Smooth muscle cell (in vitro differentiated cells): ENCODE data around the gene PCK2. TPM values are rescaled to one million over a fixed set of nuclear protein-coding genes. Genes with fewer than 3 reads are reported as not detected.

Source experiments
- DNase-seq: peaks from one replicate; lab custom pipeline; 2025; ENCODE audit not compliant: unreplicated experiment; lab: John Stamatoyannopoulos, UW
- H2AFZ ChIP-seq: fragments of 200-600 bp; sonication (generic); 2 replicates; pipeline ENCODE4 v1.6.0; 2016; ENCODE audit warnings: antibody characterized with exemption, low read depth, mild to moderate bottlenecking
- H3F3A ChIP-seq: fragments of 200-600 bp; sonication (generic); 2 replicates; pipeline ENCODE4 v1.6.0; 2017; ENCODE audit warnings: antibody characterized with exemption, low read depth
- H3K27ac ChIP-seq: fragments of 200-600 bp; sonication (generic); 2 replicates; pipeline ENCODE4 v1.5.1; 2016; ENCODE audit warnings: low read depth, mild to moderate bottlenecking
- H3K27me3 ChIP-seq: fragments of 200-600 bp; sonication (generic); 2 replicates; pipeline ENCODE4 v1.6.1; 2016; ENCODE audit warnings: low read depth, mild to moderate bottlenecking
- H3K36me3 ChIP-seq: fragments of 200-600 bp; sonication (generic); 2 replicates; pipeline ENCODE4 v1.5.1; 2016; ENCODE audit warnings: low read depth
- H3K4me1 ChIP-seq: fragments of 200-600 bp; sonication (generic); 2 replicates; pipeline ENCODE4 v1.5.1; 2016; ENCODE audit warnings: low read depth
- H3K4me2 ChIP-seq: fragments of 200-600 bp; sonication (generic); 2 replicates; pipeline ENCODE4 v1.6.0; 2016; ENCODE audit warnings: mild to moderate bottlenecking
- H3K4me3 ChIP-seq: fragments of 200-600 bp; sonication (generic); 2 replicates; pipeline ENCODE4 v1.5.1; 2016; ENCODE audit warnings: mild to moderate bottlenecking
- H3K79me2 ChIP-seq: fragments of 200-600 bp; sonication (generic); 2 replicates; pipeline ENCODE4 v1.6.0; 2016; ENCODE audit warnings: low read depth, mild to moderate bottlenecking
- H3K9ac ChIP-seq: fragments of 200-600 bp; sonication (generic); 2 replicates; pipeline ENCODE4 v1.6.0; 2016; ENCODE audit warnings: low read depth
- H3K9me3 ChIP-seq: fragments of 200-600 bp; sonication (generic); replicated peaks from 2 replicates; pipeline ENCODE4 v1.5.1; 2016; ENCODE audit warnings: low read depth
- H4K20me1 ChIP-seq: fragments of 200-600 bp; sonication (generic); 2 replicates; pipeline ENCODE4 v1.6.0; 2016; ENCODE audit warnings: low read depth
- WGBS: methylation state at CpG from one replicate; pipeline ENCODE4 v1.1.7; 2016; ENCODE audit warnings: low lambda C conversion rate; 5-methylcytosine and 5-hydroxymethylcytosine counted together
- polyA plus RNA-seq: library from polyadenylated mRNA; unstranded; fragments of >200 nt; fragmentation: Nextera tagmentation; extraction: Ambion mirVana; gene quantifications from 2 replicates; pipeline ENCODE4 v1.2.1, GENCODE V29; 2016
- total RNA-seq: library from RNA; depleted of rRNA; stranded (reverse); fragments of >200 nt; gene quantifications from 2 replicates; pipeline ENCODE4 v1.2.3, GENCODE V29; 2014
- TF ChIP-seq, protein P1 (sequence below): fragments of 200-600 bp; sonication (generic); IDR thresholded peaks from 2 replicates; pipeline ENCODE4 v1.5.1; 2017; ENCODE audit warnings: borderline replicate concordance, mild to moderate bottlenecking, antibody characterized with exemption; ENCODE audit not compliant: insufficient read depth, poor library complexity, severe bottlenecking

The PCK2 gene
- total and polyA plus RNA-seq, 2 experiments from 2014 or later = 21.5 to 40.4 TPM

DNA sequence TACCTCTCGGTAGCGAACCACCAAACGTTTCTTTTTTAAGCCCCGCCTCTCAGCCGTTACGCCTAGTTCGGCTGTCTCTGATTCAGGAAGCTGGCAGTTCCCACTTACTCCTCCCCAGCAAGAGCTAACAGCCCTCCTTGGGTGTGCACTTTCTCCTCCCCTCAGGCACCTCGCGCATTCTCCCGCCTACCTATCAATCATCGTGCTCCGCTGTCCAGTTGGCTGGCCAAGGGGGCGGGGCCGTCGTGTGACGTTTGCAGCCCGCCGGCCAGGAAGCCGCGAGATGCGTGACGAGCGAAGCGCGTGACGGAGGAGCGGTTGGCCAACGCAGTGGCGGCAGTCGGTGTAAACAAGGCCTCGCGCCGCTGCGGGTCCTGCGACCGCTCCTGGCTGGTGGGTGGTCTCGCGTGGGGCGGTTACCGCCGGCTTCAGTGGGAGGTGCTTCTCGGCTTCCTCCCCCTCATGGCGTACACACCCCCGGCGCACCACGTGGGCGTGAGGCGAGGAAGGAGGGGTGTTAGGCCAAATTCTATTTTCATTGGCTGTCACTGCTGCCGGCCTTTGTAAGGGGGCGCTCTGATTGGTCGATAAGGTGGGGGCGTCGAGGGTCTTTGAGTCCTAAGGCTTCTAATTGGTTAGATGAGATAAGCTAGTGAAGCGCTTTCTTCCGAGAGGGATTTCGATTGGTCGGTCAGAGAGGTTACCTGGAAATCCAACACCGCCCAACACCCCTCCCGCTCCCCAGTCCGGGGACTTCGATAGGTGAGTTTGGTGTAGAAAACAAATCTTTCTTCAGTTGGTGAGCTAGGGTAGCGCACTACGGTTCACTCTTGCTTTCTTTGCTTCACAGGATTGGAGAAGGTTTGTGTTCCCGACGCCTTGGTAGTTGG, 20.7 kb downstream of the PCK2 start, which contains the start of the genes DCAF11 and NRL:
Gene DCAF11, plus strand, starts transcription at position 246 of the 890 bp plus-strand sequence. CDS start 818 bp downstream, outside the sequence.
Gene NRL, minus strand, starts transcription at position 418 of the 890 bp plus-strand sequence. CDS start 32,101 bp downstream, outside the sequence.
- Histone ChIP-seq H3K27ac (peak within 1 kb of the TSS; percentile 97), H3K4me1 (peaks cover 12% of the 10 kb centered on the region), H3K27me3 (no peaks in the 10 kb centered on the region), H4K20me1 (no peaks in the 10 kb centered on the region), H3K9ac (peak within 1 kb of the TSS; percentile 94), H2AFZ (peak within 1 kb of the TSS; percentile 85), H3K4me3 (peak within 1 kb of the TSS; percentile 80), H3K36me3 (no peaks in the 10 kb centered on the region), H3F3A (no peaks in the 10 kb centered on the region), H3K79me2 (peaks cover 11% of the 10 kb centered on the region), H3K9me3 (no peaks in the 10 kb centered on the region), H3K4me2 (peak within 1 kb of the TSS; percentile 97)
- TF ChIP-seq, protein P1, sequence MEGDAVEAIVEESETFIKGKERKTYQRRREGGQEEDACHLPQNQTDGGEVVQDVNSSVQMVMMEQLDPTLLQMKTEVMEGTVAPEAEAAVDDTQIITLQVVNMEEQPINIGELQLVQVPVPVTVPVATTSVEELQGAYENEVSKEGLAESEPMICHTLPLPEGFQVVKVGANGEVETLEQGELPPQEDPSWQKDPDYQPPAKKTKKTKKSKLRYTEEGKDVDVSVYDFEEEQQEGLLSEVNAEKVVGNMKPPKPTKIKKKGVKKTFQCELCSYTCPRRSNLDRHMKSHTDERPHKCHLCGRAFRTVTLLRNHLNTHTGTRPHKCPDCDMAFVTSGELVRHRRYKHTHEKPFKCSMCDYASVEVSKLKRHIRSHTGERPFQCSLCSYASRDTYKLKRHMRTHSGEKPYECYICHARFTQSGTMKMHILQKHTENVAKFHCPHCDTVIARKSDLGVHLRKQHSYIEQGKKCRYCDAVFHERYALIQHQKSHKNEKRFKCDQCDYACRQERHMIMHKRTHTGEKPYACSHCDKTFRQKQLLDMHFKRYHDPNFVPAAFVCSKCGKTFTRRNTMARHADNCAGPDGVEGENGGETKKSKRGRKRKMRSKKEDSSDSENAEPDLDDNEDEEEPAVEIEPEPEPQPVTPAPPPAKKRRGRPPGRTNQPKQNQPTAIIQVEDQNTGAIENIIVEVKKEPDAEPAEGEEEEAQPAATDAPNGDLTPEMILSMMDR = no peak
- under 1% methylated on average over 58 of the region's 65 CpGs for WGBS
- DNase-seq = peak; percentile 96

GRCh38 chr14:24115422-24116127, 21.5 kb downstream of the PCK2 start:
- H3K9me3 ChIP-seq = no peaks in the 10 kb centered on the region
- H3K4me3 ChIP-seq = peak overlapping the region; percentile 80
- 9% methylated on average over 14 of the region's 14 CpGs for WGBS
- TF ChIP-seq, protein P1 = no peak
- peak overlapping the region; percentile 94 for H3K9ac ChIP-seq
- DNase-seq = no peak
- no peaks in the 10 kb centered on the region for H3K36me3 ChIP-seq
- peaks cover 12% of the 10 kb centered on the region for H3K4me1 ChIP-seq
- no peaks in the 10 kb centered on the region for H3F3A ChIP-seq
- H3K79me2 ChIP-seq = peaks cover 11% of the 10 kb centered on the region
- H4K20me1 ChIP-seq = no peaks in the 10 kb centered on the region
- no peaks in the 10 kb centered on the region for H3K27me3 ChIP-seq
- peak overlapping the region; percentile 97 for H3K27ac ChIP-seq
- H2AFZ ChIP-seq = peak overlapping the region; percentile 80
- peak overlapping the region; percentile 97 for H3K4me2 ChIP-seq

GRCh38 chr14:24116128-24116814, 22.2 kb downstream of the PCK2 start:
- Histone ChIP-seq H3K27me3 (no peaks in the 10 kb centered on the region), H2AFZ (no peak overlapping the region), H3K79me2 (peaks cover 11% of the 10 kb centered on the region), H3K4me3 (peak overlapping the region; percentile 80), H3K27ac (no peak overlapping the region), H3K4me2 (peak overlapping the region; percentile 97), H3K9ac (no peak overlapping the region), H3K9me3 (no peaks in the 10 kb centered on the region), H3K36me3 (peaks cover under 1% of the 10 kb centered on the region), H4K20me1 (no peaks in the 10 kb centered on the region), H3F3A (no peaks in the 10 kb centered on the region), H3K4me1 (peaks cover 12% of the 10 kb centered on the region)
- no peak for DNase-seq
- 94% methylated on average over 6 of the region's 6 CpGs for WGBS
- TF ChIP-seq, protein P1 = no peak
